ENCODE results near the gene IKZF1.

Gene IKZF1

GRCh38 chr7:50329775-50330174 is 25.3 kb downstream of the IKZF1 start:
- H3K4me3 ChIP-seq (ENCODE audit: low read depth, low read length) = no peak overlapping the region
- DNase-seq (ENCODE audit: low read depth) = no peak
- TF ChIP-seq CTCF (conservative IDR thresholded peaks at IDR 0.05; ENCODE audit: low read depth, low read length) = no peak

GRCh38 chr7:50330254-50330653 is 25.7 kb downstream of the IKZF1 start:
- no peak overlapping the region for H3K4me3 ChIP-seq (ENCODE audit: low read depth, low read length)

GRCh38 chr7:50330696-50331095 is 26.2 kb downstream of the IKZF1 start:
- TF ChIP-seq CTCF (conservative IDR thresholded peaks at IDR 0.05; ENCODE audit: low read depth, low read length) = no peak
- no peak for DNase-seq (ENCODE audit: low read depth)
- no peak overlapping the region for H3K4me3 ChIP-seq (ENCODE audit: low read depth, low read length)

More at GRCh38 chr7:50330254-50330653, 25.7 kb downstream of the IKZF1 start:
- no peak for DNase-seq (ENCODE audit: low read depth)
- TF ChIP-seq CTCF (conservative IDR thresholded peaks at IDR 0.05; ENCODE audit: low read depth, low read length) = no peak

GRCh38 chr7:50331564-50332208 is 27.2 kb downstream of the IKZF1 start:
- no peak for TF ChIP-seq CTCF (conservative IDR thresholded peaks at IDR 0.05; ENCODE audit: low read depth, low read length)
- peak; percentile 15 for DNase-seq (ENCODE audit: low read depth)
- H3K4me3 ChIP-seq (ENCODE audit: low read depth, low read length) = no peak overlapping the region

GRCh38 chr7:50332241-50333165 is 28.0 kb downstream of the IKZF1 start:
- no peak for DNase-seq (ENCODE audit: low read depth)
- no peak overlapping the region for H3K4me3 ChIP-seq (ENCODE audit: low read depth, low read length)
- no peak for TF ChIP-seq CTCF (conservative IDR thresholded peaks at IDR 0.05; ENCODE audit: low read depth, low read length)

- TF ChIP-seq CTCF (conservative IDR thresholded peaks at IDR 0.05; ENCODE audit: low read depth, low read length) = no peak
- peak; percentile 20 for DNase-seq (ENCODE audit: low read depth)
These were observed 28.7 kb downstream of the IKZF1 start for GRCh38 chr7:50333221-50333651.

More at GRCh38 chr7:50333221-50333651, 28.7 kb downstream of the IKZF1 start:
- peak overlapping the region; percentile 24 for H3K4me3 ChIP-seq (ENCODE audit: low read depth, low read length)

Data from choroid plexus epithelial cell (primary cell).